Adrenal gland (tissue), 12 donors: Measurements from ENCODE around the gene ARHGAP31. TPM values are rescaled to one million over a fixed set of nuclear protein-coding genes. Genes with fewer than 3 reads are reported as not detected.
"Not testable (repeated sequence)": the region's sequence is repeated elsewhere in the genome, so short reads cannot be mapped to it uniquely, and the experiment has no call there.

Source experiments
- DNase-seq, 7 donors: peaks; one replicate each; pipeline ENCODE4 v3.0.0-alpha.2; 2019 to 2020
- H3K27ac ChIP-seq, 5 donors: fragments of 200-600 bp; sonication (generic) in 4 of 5; 1 replicate in 3 of 5; 2 replicates in 2 of 5; pipeline versions ENCODE4 v1.5.1 to v1.8.0; 2016 to 2020; ENCODE audit warnings: mild to moderate bottlenecking in 1 of 5
- H3K27me3 ChIP-seq: fragments of 200-600 bp; 2 replicates; pipeline ENCODE4 v1.8.0; 2021
- H3K36me3 ChIP-seq, 2 donors: fragments of 200-600 bp; replicated peaks in 1 of 2; 1 replicate in 1 of 2; 2 replicates in 1 of 2; pipeline versions ENCODE4 v1.5.1 to v1.8.0; 2018 to 2022
- H3K4me1 ChIP-seq, 2 donors: fragments of 200-600 bp; replicated peaks in 1 of 2; 1 replicate in 1 of 2; 2 replicates in 1 of 2; pipeline versions ENCODE4 v1.5.1 to v1.8.0; 2018 to 2021
- H3K4me3 ChIP-seq, 4 donors: fragments of 200-600 bp; sonication (generic) in 3 of 4; one replicate each; pipeline ENCODE4 v1.5.1; 2016 to 2018
- H3K9me3 ChIP-seq, 3 donors: fragments of 200-600 bp; sonication (generic) in 1 of 3; replicated peaks in 1 of 3; 1 replicate in 2 of 3; 2 replicates in 1 of 3; pipeline versions ENCODE4 v1.5.1 to v1.8.0; 2016 to 2021
- POLR2A ChIP-seq, 2 donors: fragments of 450-650 bp; IDR thresholded peaks; one replicate each; pipeline ENCODE4 v1.6.1; 2017; ENCODE audit warnings: antibody characterized with exemption in 2 of 2, mild to moderate bottlenecking in 2 of 2, moderate library complexity in 1 of 2
- WGBS, 4 donors: extraction: QIAGEN DNeasy Blood & Tissue Kit in 2 of 4; methylation state at CpG; one replicate each; pipeline versions ENCODE4 v1.1.5 to v1.1.7; 2013 to 2017; 5-methylcytosine and 5-hydroxymethylcytosine counted together
- intact Hi-C, 2 donors: fragments of 100-400 bp; cut with DNase I; formaldehyde crosslinking; loops; one replicate each; pipeline versions ENCODE4 v1.14.1 to v1.15.0; 2022 to 2023
- polyA plus RNA-seq, 3 donors: library from polyadenylated mRNA; stranded (reverse); fragments of 200-250 nt in 2 of 3; fragments of 350-450 nt in 1 of 3; fragmentation: Illumina TruSeq in 1 of 3; extraction: RNeasy Lipid Tissue Mini Kit (QIAGEN cat#74804) in 1 of 3; gene quantifications; one replicate each; pipeline ENCODE4 v1.2.3, GENCODE V29; 2013 to 2014
- total RNA-seq, 9 donors: library from RNA; depleted of rRNA in 4 of 9; stranded (reverse); fragments of >200 nt in 4 of 9; fragments of 120-200 nt in 1 of 9; fragmentation: NEBNext Ultra II Directional in 1 of 9; extraction: Animal tissue kit (Norgen Biotek cat#: 25700) in 1 of 9; gene quantifications; one replicate each; pipeline versions ENCODE4 v1.1.0 to v1.2.4, GENCODE V29; 2013 to 2023
- TF ChIP-seq, protein P1 (sequence below), 6 experiments: fragments of 450-650 bp in 4 of 6; fragments of 200-600 bp in 2 of 6; sonication (generic) in 1 of 6; IDR thresholded peaks; 1 replicate in 5 of 6; 2 replicates in 1 of 6; pipeline versions ENCODE4 v1.5.1 to v1.8.0; 2016 to 2021; ENCODE audit warnings: antibody characterized with exemption in 6 of 6, mild to moderate bottlenecking in 2 of 6, moderate library complexity in 1 of 6
- donor health status: healthy with polysubstance abuse.
- donor health status: Bipolar disorder and iron deficiency.
- donor health status: DM: yes; HTN: yes; CAD: no.
- donor health status: DM: no; HTN: no; CAD: no.
- donor health status: DM: no; HTN: no; CAD: no.
- donor health status: DM: yes; HTN: yes; CAD: no.

Gene ARHGAP31
- total and polyA plus RNA-seq, 12 donors, result 2.9 to 21.8 (median 9.4) TPM

DNA sequence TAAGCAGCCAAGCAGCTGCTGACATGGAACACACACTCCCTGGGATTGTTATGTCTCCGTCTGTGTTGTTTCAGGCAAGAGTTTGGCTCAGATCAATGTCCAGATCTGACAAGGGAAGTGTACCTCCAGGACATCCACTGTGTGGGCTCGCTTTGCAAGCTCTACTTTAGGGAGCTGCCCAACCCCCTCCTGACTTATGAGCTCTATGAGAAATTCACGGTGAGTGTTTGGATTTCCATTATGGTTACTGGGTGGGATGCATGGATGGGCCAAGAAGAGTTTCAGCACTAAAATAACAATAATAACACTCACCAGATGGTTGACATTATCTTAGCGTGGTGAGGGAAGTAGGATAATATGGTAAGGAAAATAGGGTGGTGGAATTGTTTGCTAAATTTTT, 74.1 kb downstream of the ARHGAP31 start:
- Histone ChIP-seq H3K4me3 (no peak overlapping the region), H3K4me1 (no peaks in the 10 kb centered on the region), H3K27me3 (no peaks in the 10 kb centered on the region), H3K9me3 (no peaks in the 10 kb centered on the region), H3K36me3 (peaks cover 0 to 5% of the 10 kb centered on the region in 2 donors), H3K27ac (no peak overlapping the region)
- TF ChIP-seq POLR2A (IDR thresholded peaks at IDR 0.05), result no peak
- TF ChIP-seq, protein P1, sequence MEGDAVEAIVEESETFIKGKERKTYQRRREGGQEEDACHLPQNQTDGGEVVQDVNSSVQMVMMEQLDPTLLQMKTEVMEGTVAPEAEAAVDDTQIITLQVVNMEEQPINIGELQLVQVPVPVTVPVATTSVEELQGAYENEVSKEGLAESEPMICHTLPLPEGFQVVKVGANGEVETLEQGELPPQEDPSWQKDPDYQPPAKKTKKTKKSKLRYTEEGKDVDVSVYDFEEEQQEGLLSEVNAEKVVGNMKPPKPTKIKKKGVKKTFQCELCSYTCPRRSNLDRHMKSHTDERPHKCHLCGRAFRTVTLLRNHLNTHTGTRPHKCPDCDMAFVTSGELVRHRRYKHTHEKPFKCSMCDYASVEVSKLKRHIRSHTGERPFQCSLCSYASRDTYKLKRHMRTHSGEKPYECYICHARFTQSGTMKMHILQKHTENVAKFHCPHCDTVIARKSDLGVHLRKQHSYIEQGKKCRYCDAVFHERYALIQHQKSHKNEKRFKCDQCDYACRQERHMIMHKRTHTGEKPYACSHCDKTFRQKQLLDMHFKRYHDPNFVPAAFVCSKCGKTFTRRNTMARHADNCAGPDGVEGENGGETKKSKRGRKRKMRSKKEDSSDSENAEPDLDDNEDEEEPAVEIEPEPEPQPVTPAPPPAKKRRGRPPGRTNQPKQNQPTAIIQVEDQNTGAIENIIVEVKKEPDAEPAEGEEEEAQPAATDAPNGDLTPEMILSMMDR (IDR thresholded peaks at IDR 0.05), result no peak
- DNase-seq, result no peak
- WGBS, 4 donors, result 75 to 82% (median 79%) methylated on average over 4 of the region's 4 CpGs
- intact Hi-C loops, result no loop called here

DNA sequence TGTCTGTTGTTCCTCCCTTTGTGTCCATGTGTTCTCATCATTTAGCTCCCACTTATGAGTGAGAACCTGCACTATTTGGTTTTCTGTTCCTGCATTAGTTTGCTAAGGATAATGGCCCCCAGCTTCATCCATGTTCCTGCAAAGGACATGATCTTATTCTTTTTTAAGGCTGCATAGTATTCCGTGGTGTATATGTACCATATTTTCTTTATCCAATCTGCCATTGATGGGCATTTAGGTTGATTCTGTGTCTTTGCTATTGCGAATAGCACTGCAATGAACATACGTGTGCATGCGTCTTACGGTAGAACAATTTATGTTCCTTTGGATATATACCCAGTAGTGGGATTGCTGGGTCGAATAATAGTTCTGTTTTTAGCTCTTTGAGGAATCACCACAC, 77.6 kb downstream of the ARHGAP31 start:
- intact Hi-C loops, H3K4me1 ChIP-seq, H3K27me3 ChIP-seq, H3K36me3 ChIP-seq, H3K4me3 ChIP-seq, H3K27ac ChIP-seq, DNase-seq, H3K9me3 ChIP-seq: not testable (repeated sequence)
- 94 to 97% (median 95%) methylated on average over 6 of the region's 6 CpGs for WGBS, 4 donors

DNA sequence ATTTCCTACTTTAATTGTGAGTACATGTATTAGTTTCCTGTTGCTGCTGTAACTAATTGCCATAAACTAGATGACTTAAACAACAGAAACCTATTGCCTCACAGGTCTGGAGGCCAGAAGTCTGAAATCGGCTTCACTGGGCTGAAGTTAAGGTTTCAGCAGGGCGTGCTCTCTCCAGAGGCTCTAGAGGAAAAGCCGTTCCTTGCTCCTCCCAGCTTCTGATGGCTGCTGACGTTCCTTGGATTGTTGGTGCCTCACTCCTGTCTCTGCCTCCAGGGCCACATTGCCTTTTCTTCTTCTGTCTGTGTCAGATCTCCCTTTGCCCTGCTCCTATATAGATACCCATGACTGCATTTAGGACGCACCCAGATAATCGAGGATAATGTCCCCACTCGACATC, 80.9 kb downstream of the ARHGAP31 start:
- 80 to 89% (median 87%) methylated on average over 7 of the region's 7 CpGs for WGBS, 4 donors

DNA sequence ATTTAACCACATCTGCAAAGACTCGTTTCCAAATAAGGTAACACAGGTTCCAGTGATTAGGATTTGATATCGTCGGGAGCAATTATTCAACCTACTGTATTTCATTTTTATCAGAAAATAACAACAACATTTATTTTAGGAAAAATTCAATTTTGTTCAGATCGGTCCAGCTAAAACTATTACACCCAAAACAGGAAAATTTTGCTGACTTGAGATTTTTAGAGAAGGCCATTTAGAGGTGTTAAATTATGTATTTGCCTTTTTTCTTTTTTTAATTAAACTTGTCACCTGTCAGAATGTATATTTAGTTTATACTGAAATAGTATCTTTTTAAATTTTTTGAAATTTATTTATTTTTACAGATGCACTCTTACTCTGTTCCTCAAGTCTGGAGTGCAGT, 81.3 kb downstream of the ARHGAP31 start:
- TF ChIP-seq, protein P1 (IDR thresholded peaks at IDR 0.05), result no peak
- TF ChIP-seq POLR2A (IDR thresholded peaks at IDR 0.05), result no peak
- WGBS, 4 donors, result 88 to 97% (median 93%) methylated on average over 4 of the region's 4 CpGs
- H3K9me3 ChIP-seq, result no peaks in the 10 kb centered on the region
- no peak overlapping the region for H3K27ac ChIP-seq
- peaks cover 0 to 3% of the 10 kb centered on the region in 2 donors for H3K36me3 ChIP-seq
- intact Hi-C loops, result no loop called here
- no peaks in the 10 kb centered on the region for H3K27me3 ChIP-seq
- no peak for DNase-seq
- H3K4me1 ChIP-seq, result no peaks in the 10 kb centered on the region
- H3K4me3 ChIP-seq, result no peak overlapping the region

More for the DNA sequence above, 80.9 kb downstream of the ARHGAP31 start:
- no peaks in the 10 kb centered on the region for H3K9me3 ChIP-seq
- H3K27ac ChIP-seq, result no peak overlapping the region
- H3K27me3 ChIP-seq, result no peaks in the 10 kb centered on the region
- no peaks in the 10 kb centered on the region for H3K4me1 ChIP-seq
- intact Hi-C loops, result no loop called here
- H3K36me3 ChIP-seq, result peaks cover 0 to 3% of the 10 kb centered on the region in 2 donors
- no peak overlapping the region for H3K4me3 ChIP-seq
- no peak for DNase-seq
- TF ChIP-seq, protein P1 (IDR thresholded peaks at IDR 0.05), result no peak
- no peak for TF ChIP-seq POLR2A (IDR thresholded peaks at IDR 0.05)

DNA sequence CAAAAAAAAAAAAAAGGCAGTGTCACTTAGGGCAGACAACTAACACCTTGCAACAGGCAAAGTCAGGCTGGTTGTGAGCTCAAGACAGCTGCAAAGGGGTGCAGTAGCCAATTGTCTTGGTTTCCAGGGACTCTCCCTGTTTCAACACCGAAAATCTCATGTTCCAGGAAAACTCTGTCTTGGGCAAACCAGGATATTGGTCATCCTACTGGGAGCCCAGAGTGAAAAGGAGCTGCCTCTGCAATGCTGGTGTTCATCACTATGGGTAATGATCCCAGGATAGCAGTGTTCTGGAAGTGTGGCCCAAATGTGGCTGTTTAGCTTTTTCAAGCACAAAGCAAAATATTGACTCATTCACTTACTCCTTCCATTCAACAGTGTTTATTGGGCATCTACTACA, 82.6 kb downstream of the ARHGAP31 start:
- H3K4me1 ChIP-seq, result no peaks in the 10 kb centered on the region
- intact Hi-C loops, result no loop called here
- no peaks in the 10 kb centered on the region for H3K27me3 ChIP-seq
- no peak overlapping the region for H3K27ac ChIP-seq
- TF ChIP-seq, protein P1 (IDR thresholded peaks at IDR 0.05), result no peak
- TF ChIP-seq POLR2A (IDR thresholded peaks at IDR 0.05), result no peak
- H3K36me3 ChIP-seq, result peaks cover 0 to 3% of the 10 kb centered on the region in 2 donors
- no peaks in the 10 kb centered on the region for H3K9me3 ChIP-seq
- 67 to 92% (median 76%) methylated on average over 1 of the region's 1 CpG for WGBS, 4 donors
- no peak overlapping the region for H3K4me3 ChIP-seq
- no peak for DNase-seq
